ENCODE data around the gene XYLT1.

Gene XYLT1

DNA sequence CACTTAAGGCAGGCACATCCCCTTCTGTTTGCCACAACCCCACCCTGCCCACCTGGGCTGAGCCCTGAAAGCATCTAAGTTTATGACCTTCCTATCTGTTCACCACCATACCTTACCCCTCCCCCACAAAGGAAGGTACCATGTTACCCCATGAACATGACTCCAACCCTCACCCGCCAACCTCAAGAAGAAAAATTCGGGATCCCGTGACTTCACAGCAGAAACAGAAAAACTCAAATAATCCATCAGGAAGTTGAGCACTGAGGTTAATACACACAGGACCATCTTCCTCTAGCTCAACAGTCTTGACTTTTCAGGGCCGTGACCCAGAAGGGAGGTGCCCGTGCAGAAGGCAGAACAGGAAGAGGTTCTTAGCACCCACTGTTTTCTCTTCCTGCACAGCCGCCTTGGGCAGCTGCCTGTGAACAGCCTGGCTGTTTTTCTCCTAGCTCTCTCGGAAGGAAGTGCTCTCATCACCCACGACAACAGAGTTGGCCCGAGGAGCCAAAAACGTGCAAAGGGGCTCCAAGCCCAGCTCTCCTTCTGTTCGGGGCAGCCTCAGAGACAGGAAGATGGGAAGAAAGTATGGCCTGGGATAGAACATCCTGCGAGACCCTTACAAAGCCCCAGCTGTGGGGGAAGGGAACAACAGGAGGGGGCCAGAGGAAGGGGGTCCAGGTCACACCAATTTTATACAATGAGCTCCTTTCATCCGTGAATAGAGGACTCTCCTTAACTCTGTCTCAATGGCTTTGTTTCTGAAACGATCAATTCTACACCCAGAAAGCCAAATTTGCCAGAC, 101.1 kb downstream of the XYLT1 start:
- DNase-seq, result no peak

GRCh38 chr16:17368951-17369350, 101.8 kb downstream of the XYLT1 start:
- no peak for DNase-seq

- DNase-seq, result no peak
These were observed 102.3 kb downstream of the XYLT1 start for GRCh38 chr16:17368446-17368845.

- no peak for DNase-seq
These were observed 102.8 kb downstream of the XYLT1 start for GRCh38 chr16:17367923-17368322.

- DNase-seq, result no peak
These were observed 103.7 kb downstream of the XYLT1 start for GRCh38 chr16:17367036-17367435.

DNA sequence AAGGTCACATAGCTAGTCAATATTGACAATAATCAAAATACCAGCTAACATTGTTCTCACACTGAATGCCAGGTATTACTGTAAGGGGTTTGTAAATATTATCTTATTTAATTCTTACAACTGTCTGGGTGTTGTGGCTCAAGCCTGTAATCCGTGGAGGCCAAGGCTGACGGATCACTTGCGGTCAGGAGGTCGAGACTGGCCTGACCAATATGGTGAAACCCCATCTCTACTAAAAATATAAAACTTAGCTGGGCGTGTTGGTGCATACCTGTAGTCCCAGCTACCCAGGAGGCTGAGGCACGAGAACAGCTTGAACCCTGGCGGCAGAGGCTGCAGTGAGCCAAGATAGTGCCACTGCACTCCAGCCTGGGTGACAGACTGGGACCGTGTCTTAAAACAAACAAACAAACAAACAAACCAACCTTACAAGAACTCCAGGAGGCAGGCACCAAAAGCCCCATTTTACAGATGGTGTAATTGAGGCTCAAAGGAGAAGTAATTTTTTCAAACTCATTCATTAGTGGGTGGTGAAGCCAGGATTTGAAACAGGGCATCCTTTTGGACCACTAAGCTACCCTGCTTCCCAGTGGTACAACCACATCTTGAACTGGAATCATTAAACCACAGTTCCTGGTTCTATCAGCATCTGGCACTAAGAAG, 104.3 kb downstream of the XYLT1 start:
- DNase-seq, result no peak

DNA sequence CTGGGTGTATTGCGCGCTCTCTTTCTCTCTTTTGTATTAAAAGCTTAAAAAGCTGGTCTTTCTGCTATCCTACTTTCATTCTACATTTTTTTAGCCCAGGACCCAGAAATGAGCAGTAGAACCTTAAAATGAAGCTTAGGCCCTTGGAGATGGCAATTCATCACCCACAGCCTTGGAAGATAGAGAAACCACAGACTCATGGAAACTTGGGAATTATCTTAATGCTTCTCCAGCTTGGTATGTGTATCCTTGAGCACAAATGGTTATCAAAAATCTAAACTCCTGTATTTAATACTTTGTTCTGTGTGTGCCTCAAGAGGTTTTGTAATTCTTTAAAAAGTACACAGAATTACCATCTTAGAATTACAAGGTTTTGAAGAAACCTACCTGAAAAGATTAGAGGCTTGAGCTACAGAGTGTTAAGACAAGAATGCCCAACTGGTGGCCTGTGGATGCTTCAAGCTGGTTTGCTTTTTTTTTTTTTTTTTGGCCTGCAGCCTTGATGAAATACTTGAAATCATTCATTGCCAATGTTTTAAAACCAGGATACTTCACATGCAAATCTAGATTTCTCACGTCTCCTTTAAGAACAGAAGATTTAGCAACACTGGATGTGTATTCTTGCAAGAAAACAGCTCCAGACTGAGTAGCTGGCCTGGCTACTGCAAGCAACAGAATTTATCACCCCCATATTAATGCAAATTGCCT, 105.0 kb downstream of the XYLT1 start:
- no peak for DNase-seq

GRCh38 chr16:17365211-17365541, 105.6 kb downstream of the XYLT1 start:
- no peak for DNase-seq

GRCh38 chr16:17364319-17365210, 106.2 kb downstream of the XYLT1 start:
- DNase-seq, result no peak

DNA sequence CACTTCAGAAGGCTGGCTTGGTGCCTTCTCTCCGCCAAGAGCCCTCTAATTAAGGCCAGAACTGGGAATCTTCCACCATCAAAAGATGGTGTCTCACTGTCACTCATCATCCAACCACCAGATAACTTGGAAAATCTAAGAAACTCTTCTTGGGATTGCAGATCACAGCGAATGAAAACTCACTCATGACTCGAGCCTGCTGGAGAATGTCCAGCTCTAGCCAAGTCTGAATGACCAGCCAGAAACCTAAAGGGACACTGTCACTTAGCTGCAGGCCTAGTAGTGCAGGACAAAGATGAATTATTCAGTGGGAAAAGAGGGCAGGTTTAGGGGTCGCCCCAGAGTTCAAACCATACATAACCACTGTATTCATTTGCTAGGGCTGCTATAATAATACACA, 107.8 kb downstream of the XYLT1 start:
- no peak for DNase-seq

DNA sequence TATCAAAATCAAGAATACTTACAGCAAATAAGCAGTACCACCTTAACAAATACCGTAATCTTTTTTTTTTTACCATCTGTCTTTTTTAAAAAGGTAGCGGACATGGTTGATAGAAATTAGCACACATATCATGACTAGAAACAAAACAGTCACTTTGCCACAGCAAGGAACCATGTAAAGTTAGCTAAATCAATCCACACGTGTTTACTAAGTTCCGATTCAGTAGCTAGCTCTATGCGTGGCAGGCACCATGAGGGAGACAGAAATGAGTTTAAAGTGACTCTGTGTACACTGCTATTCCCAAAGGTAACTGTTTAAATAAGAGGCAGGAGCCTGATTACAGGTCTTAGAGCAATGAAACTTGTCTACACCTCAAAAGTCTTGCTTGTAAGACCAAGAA, 108.6 kb downstream of the XYLT1 start:
- DNase-seq, result peak; percentile 39

DNA sequence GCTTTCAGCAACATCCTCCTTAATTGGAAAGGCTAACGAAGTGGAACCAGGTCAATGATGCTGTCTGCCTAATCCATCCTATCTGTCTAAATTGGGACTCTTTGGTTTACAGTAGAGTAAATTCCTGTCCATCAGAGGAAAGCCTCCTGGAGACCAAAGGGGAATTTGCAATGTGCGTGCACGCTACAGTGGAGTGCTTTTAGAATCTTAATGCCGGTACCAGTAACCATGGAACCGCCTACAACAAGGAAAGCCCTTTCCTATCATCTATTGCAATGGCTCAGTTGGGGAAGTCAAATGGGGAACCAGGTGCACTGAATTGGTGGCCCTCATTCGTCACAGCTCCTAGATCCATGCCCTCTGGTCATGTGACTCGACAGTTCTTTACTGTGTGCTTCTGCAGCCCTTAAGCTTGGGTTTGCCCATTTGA, 110.1 kb downstream of the XYLT1 start:
- no peak for DNase-seq

GRCh38 chr16:17359788-17360390, 110.9 kb downstream of the XYLT1 start:
- peak; percentile 14 for DNase-seq

DNA sequence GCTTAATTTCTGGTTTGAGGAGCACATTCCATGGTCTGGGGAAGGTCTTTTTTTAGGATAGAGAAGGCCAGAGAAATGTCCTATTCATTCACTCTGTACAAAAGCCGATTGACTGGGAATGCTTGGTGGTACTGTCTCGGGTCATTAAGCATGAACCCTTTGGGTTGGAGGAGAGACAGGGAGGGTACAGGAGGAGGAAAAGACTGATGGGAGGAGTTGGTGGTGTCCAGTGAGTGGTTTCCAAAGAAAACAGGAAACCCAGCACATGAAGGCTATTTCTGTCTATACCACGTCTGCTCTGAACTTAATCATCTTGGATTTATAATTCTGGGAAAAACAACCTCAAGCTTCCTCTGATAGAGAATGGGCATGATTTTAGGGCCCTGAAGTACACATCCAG, 111.9 kb downstream of the XYLT1 start:
- no peak for DNase-seq

DNA sequence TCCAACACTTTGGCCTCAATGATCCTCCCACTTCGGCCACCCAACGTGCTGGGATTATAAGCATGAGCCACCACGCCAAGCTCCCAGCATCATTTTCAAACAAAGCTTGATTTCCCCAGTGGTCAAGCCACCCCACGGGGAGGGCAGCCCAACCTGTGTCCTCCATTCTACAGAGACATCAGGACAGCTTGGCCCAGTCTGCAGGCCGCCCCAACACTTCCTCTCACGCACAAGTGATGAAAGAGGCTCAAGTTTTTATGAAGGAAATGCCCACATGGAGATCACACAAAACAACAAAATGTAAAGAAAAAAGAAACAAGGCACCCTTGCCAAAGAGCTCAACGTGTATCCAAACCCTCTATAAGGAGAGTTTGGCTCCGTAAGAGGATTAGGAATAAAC, 112.4 kb downstream of the XYLT1 start:
- no peak for DNase-seq

DNA sequence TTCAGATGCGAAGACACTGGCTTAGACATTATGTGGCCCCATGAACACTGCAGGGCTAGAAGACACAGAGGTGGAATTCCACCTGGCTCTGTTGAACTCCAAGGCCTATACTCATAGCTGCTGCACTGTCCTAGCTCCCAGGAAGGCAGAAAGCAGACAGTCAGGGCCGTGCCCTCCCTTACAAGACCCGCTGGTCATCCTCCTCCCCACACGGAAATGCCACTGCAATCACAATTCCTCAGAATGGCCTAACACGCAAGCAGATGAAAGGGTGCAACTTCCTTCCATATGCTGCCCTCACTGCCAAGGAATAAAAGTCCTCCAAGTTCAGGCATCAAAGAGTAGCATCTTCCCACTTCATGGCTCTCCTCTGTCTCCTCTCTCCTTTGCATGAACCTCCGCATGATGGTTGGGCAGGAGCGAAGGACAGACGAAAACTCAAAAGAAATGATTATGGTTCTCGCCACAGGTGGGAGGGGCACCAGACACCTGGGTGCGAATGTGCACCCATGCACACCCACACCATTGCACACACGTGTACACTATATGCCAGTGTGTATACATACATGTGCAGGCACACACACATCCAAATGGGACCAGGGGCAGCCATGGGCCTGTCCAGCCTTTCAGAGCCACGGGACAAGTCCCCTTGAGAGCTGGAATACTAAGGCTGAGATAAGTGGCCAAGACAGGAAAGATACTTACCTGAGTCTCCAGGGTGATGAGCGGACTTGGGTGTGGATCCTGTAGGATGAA, 113.3 kb downstream of the XYLT1 start:
- no peak for DNase-seq

DNA sequence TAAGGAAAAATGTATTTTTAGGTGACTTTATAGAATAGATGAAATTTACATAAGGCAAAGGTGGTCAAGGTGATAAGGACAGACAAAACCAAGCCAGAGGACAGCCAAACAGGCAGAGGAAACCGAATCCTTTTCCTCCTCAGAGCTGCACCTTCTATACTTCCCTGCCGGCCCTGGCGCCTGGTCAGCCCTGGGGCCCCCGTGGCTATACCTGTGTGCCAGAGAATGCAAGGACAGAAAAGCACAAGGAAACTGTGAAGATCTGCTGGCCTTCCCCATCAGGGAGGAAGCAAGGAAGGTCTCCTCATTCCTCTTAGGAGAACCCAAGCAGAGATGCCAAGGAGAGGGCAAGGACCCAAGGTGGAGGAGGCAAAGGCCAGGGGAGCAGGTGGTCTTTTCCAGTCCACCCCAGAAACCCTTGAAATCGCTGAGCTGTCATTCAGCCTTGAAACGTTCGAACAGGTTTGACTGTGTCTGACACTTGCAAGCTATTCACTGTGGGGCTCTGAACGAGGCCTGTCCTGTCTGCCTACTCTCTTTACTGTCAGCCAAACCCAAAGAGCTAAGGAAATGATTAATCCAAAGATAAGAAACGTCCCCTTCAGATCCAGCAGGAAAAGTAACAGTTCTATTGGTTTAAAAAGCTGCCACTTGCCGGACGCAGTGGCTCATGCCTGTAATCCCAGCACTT, 114.4 kb downstream of the XYLT1 start:
- no peak for DNase-seq

DNA sequence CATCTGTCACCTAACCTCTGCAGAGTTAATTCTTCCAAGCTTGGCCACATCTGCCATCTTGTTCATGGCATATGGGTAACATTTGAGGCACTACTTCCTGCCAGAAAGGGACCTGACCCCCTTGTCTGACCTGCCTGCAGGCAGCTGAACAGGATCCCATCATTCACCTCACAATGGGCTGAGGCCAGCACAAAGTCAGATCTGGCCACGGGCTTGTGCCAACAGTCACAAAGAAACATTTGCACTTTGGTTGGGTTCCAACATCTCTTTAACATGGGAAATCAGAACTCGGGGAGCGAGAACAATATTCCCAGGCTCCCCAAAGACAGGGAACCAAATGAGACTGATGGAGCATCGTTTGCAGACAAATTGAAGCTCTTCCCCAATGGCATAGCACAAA, 116.1 kb downstream of the XYLT1 start:
- DNase-seq, result no peak

- peak; percentile 27 for DNase-seq
These were observed 116.6 kb downstream of the XYLT1 start for GRCh38 chr16:17354141-17354601.

- no peak for DNase-seq
These were observed 117.2 kb downstream of the XYLT1 start for GRCh38 chr16:17353561-17353960.

- DNase-seq, result no peak
These were observed 119.2 kb downstream of the XYLT1 start for GRCh38 chr16:17351441-17352035.
